GM18870 (cell line): ENCODE measurements around the gene FAM53B.

Source experiments
- ATAC-seq: cut with Tn5 transposase; IDR thresholded peaks from one replicate; pipeline ENCODE4 v1.9.1; 2021; ENCODE audit warnings: moderate library complexity; ENCODE audit not compliant: unreplicated experiment

FAM53B gene

DNA sequence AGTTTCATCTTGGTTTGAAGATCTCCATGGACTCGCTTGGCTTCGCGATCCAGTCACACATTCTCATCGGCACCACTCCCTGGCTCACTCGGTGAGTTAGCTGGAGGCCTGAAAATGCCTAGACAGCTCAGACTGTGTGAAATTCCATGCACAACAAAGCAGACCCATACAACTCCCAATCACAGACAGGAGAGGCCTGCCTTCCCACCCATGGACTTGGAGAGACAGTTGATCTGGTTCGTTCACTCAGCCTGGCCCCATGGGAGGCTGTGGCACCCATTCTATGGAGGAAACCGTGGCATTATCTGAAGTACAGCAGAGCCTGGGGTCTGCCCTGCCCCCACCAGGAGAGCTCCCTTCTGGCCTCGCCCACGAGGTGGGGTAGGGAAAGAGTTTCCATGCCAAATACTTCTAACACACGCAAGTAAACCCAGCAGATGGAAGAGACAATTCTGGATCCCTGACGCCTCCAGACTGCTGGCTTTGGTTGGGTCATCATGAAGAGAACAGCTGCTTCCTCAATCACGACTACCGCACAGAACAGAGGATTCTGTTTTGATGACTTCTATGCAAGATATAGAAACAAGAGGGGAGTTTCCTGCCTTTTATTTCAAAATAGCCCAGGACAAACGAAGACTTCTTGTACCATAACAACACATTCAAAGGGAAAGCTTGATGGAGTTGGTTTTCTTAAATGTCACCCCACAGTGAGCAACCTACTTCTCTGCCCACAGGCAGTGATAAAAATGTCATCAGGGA, 15.9 kb downstream of the FAM53B start:
- no peak for ATAC-seq

DNA sequence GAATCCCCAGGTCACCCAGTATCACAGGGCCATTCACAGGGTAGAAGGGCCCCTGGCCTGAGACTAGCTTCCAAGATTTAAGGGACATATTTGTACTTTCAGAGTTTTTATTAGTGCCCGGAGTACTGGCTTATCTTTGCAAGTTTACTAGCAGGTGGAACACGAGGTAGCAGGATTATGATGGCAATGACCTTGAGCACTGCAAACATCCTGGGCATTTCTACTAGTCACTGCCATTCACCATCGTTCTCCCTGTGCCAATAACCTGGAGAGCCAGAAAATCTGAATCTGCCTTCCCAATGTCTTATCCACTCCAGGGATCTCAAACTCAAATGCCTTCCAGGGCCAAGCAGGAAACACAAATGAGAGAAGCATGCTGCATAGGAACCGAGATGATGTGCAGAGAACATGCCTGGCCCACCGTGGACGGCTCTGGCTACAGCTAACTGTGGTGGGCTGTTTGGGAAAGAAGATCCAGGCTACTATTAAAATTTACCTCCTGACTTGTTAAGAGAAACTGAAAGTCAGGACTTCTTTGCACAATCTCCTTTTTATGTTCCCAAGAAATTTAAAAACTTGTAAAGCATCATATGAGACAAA, 16.7 kb downstream of the FAM53B start:
- ATAC-seq = no peak

DNA sequence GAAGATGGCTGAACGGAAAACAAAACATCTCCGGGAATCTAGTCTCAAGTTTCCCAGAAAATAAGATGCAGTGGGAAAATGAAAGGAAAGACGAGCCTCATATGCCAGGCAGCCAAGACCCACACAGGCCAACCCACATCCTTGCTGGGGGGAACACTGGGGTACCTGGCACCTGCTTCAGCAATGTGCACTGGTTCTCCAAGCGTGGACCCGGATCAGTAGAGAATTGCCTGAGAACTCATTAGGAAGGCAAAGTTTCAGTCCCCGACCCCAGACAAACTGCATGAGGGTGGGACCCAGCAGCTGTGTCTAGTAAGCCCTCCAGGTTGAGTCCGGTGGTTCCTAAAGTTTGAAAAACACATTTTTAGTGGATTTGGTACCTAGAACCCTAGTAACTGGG, 18.4 kb downstream of the FAM53B start:
- no peak for ATAC-seq

DNA sequence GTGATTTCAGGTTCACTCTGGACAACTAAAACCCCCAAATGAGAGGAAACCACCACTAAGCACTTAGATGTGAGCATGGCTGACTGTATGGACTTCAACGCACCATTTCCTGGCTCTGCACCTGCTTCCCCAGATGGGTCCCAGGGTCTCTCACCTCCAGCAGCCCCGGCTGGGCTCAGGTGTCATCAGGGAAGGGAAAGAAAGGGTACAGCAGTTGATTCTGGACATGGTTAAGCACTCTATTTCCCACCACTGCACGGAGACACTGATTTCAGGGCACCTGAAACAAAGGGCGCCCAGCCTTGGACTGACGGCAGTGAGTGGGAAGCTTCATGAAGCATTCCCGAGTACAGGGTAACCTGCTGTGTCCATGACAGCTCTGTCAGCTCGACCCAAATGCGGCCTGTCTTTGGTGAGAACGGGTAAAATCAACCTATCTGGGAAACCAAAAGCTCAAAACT, 19.0 kb downstream of the FAM53B start:
- no peak for ATAC-seq

DNA sequence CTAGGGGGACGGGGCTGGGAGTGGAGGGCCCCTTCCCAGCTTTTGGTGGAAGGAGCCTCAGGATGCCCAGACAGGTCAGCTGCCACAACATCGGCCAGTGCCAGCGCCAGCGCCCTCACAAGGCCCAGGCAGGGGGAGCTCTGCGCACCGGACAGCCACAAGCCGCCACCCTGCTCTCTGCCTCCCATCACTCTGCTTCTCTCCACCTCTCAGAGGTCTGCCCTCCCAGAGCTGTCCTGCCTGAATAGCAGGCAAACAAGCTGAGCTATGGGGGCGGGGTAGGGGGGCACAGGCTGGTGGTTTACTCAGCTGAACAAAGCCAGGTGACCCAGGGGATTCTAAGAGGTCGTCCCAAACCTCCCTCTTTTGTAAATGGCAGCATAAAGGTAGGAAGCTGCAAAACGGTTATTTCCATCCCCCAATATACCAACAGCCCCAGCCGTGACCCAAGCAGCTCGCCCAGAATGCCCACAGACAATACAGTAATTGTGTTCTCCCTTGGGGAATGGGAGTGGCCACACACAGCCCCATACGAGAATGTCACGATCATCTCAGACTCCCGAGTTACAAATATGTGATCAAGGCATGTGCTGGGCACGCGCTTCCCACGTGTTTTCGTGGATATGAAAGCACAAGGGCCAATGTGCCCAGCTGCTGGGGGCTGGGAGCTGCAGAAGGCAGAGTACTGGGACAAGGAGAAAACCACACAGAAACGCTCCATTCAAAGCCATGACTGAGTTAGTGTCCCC, 19.7 kb downstream of the FAM53B start:
- ATAC-seq = no peak

DNA sequence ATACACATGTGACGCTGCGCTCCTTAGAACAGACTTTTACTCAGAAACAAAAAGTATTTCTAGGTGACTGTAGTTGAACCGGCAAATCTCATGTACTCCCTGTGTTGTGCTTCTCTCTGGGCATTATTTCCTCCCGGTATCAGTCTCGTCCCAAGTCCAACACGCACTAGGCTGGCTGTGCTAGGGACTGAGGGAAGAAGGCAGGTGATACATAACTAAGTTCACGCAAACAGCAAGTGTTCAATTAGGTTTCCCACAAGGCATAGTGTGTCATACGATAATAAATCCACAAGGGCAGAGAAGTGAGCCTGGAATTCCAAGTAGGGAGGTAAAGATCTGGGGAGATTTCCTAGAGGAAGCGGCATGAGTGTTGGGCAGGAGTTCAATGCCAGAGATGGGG, 20.4 kb downstream of the FAM53B start:
- no peak for ATAC-seq

DNA sequence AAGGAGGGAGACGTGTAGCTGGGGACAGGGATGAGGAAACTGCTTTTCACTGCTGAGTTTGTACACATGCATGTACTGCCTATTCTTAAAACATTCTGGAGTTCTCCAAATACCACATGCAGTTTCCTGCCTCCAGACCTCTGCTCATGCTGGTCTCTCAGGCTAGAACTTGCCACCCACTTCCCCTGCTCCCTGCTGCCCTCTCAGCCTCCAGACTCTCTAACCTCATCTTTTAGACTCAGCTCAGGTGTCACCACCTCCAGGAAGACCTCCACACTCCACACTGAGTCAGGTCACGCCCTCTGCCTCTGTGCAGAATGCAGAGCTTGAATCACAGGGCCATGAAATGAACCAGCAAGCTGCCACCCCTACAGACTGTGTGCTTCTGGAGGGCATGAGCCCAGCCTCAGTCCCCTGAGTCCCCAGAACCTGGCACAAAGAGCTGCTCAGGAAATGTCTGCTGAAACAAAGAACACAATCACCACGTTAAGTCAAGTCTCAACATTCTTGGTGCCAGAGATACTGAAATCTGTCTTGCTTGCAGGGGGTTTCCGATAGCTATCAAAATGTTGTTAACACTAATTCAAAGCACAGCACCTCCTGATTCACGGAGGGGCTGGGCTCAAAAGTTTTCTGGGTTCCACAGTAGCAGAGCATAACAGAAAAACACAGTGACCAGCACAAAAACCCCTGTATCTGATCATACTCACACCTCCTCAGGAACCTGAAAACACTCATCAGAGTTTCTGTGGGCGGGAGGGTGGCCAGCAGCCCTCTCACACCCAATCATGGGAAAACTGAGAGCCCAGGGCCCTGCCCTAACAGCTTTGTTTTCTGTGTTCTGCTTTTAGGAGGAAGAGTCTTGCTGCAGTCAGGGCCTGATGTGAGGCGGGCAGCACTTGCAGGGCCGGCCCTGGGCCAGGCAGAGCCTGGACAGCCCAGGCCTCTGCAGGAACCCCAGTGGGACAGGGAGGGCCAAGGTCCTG, 21.1 kb downstream of the FAM53B start:
- ATAC-seq = peak; percentile 70

DNA sequence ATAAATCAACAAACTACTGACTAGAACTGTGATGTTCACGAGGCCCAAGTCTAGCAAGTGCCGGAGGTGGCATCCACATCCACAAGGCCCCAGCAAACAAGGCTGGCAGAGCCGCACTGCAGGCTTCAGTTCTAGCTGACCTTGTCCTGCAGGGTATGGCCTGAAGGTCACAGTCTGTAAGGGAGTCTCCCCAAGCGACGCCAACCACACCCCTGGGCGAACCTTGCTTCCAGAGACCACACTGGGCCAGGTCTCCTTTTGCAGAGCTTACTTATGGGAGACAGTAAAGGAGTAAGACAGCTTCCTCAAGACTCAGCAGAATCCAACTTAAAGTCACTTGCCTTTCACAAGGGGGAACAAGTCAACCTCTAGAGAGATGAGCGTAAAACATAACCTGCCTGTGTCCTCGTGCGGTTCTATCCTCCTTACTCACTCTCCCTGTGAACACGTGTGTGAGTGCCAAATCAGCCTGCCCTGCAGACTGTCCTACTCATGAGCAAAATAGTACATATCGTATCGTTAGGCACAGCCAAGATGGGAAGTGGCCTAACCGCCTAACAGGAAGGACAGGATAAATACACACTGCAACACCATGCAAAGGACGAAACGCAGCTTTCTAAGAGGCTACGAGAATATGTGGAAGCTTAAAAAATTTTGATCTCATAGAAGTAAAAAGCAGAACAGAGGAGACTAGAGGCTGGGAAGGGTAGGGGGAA, 22.7 kb downstream of the FAM53B start:
- ATAC-seq = no peak

DNA sequence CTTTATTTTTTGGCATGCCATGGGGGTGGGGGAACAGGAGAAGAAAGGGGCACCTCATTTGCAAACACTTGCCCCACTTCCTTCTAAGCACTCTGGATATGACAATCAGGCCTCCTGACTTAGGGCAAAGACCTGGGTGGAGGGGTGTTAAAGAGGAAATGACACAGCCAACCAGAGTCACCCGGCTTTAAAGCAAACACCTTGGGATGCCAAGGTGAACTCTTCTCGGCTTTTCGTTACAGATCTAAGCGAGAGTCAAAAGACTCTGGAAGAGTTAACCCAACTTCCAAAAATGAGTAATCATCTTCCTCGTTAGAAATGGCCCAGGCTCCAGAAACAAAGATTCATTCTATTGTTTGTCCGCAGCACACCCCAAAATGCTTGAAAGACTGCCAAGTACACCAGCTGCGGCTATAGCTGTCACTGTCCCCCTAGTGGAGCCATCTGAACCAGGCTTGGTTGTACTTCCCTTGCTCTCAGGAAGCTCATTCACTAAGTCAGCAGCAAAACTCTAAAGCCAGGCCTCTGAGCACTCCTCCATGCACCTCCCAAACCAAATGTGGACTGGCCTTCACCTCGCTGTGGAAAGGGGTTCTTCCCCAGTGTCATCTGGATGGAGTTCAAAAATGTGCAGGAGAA, 24.8 kb downstream of the FAM53B start:
- peak; percentile 42 for ATAC-seq

DNA sequence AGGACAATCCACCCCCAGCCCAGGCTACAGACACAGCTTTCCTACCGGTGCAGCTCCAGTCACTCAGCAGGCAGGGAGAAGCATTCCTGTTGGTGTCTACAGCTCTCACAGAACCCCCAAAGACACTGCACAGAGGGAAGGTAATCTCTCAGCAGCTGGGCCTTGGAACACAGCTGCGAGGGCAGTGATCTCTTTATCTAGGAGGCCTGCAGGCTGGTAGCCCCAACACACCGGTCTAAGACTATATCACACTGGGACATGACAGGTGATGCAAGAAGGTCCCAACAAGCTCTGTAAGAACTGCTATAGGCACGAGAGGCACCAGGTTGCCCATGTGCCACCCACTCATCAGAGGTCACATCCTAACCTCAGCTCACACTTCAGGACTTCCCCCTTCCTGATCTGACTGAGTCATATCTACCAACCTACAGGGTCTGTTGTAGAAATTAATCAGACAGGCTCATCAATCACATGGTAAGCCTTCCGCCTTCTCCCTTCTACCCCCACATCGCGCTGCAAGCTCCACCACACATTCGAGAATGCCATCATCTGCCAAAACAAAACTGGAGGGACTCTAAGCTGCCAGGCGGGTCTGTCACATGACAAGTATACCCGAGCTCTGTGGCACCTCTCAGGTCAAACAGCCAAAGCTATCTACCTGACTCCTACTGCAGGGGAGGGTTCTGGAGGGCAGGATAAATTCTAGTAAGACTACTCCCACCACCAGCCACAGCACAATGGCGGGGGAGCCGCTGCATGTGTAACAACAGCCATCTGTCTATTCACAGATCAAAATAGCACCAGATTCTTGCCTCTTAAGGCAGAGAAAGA, 26.1 kb downstream of the FAM53B start:
- ATAC-seq = peak; percentile 72

DNA sequence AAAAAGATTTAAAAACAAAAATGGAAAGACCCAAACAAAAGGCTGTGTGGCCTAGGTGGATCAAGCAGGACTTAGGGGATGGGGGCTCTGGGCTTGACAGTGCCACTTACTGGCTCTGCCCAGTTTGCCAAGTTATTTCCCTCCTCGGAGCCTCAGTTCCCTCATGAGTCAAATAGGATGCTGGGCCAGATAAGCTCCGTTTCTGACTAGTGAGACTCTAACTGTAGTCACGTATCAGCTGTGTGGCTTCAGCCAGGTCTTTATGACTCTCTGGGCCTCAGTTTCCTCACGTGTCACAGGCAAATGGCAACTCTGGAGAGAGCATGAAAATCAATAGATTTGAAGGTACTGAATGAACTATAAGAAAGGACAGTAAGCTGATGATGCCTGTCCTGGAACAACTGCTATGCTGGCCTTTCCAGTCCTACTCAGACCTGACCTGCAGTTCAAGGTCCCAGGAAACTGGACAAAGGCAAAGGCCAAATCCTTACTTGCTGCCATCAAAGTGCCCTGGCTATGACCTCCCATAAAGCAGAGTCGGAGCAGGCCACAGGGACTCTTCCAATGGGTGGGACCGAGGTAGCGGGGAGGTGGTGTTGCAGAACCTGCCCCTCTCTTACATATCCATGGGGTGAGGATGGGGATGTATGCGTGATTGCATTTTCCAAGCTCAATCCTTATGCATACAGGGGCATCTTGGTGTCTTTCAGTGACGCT, 27.0 kb downstream of the FAM53B start:
- ATAC-seq = no peak

DNA sequence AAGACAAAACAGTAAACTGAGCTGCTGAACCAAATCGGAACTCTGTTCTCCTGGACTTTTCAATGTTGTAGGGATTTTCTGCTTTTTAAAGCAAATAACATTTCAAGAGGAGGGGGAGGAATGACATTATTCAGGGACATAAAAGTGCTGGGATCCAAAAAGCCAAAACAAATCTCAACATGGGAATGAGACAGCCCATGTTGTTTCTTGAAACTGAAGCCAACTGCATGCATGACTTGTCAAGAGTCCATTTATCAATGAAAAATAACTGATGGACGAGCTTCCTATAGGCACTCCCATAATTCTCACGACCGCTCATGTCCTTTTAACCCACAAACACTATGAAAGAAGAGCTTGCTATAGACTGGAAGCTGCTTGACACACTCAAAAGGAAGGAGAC, 27.8 kb downstream of the FAM53B start:
- no peak for ATAC-seq

DNA sequence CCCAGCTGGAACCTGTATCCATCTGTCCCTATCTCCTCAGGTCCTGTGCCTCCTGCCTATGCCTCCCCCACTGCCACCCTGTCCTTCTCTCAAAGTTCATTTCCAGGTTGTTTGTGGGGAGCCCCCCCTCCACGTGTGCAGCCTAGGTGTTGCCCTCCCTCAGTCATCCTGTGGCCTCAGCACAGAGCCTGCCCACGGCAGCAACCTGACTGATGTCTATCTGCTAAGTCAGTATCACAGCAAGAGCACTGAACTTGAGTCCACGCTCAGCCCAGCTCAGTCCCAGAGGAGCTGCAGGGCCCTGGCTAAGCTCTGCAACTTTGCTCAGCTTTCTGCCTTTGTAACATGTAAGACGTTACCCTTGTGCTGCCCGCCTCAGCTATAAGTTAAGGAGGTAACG, 28.7 kb downstream of the FAM53B start:
- ATAC-seq = no peak

DNA sequence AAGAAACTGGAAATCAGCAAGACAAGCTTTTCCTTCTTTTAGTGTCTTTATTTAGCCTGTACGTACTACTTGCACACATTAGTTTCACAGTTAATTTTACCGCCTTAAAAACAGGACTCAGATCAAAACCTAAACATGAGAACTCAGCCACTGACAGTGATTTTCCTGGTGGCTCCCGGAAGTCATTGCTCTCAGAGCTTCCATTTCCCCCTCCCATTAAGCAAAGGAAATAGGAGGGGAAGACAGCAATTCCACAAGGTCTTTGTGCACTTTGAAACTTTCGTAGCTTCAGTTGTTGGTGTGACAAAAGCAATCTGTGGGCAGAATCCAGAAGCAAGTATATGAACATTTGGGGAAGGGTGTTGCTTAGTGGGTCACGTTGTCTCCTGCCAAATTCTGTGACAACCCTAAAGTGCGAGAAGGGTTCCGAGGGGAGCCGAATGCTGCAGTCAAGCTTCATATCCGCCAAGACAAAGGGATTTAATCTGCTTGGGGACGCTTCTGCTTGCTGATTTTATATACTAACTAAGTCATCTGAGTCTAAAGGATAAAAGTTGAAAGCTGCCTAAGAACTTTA, 30.4 kb downstream of the FAM53B start:
- ATAC-seq = no peak

DNA sequence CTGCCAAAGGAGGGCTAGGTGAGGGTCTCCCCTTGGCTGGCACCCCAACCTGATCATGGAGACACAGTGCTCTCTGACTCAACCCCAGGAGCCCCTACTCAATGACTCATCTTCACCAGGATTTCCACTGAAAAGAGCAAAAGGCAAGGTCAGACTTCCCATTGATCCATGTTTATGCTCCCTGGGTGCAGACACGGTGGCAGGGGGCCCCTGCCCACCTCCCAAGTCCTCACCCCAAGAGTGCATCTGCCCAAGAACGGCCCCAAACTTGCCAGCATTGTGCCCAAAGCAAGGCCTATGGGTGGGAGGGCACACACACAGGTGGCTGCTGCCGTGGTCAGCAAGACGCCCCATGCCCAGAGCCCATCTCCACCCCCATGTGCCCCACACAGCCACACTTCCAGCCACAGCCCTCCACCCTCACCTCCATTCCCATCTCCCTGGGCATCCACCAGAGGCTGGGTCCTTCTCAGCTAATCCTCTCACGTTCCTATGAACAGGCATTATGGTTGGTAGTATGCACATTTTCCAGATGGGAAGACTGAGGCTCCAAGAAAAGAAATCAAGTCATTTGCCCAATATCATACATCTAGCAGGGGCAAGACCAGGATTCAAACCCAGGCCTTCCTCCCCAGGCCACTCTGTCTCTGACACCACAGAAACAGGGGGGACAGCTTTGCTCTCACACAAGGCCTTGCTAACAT, 31.3 kb downstream of the FAM53B start:
- ATAC-seq = no peak

DNA sequence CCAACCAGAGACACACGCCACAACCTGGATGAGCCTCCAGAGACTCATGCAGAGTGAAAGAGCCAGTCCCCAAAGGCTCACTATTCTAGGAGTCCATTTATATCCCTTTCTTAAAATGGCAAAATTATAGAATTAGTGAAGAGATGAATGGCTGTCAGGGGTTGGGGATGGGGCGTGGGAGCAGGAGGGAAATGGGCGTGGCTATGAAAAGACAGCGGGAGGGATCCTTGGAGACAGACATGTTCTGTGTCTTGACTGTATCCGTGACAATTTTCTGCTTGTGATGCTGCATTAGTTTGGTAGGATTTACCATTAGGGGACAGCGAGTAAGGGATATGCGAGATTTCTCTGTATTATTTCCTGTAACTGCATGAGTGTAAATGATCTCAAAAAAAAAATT, 33.0 kb downstream of the FAM53B start:
- ATAC-seq = no peak

DNA sequence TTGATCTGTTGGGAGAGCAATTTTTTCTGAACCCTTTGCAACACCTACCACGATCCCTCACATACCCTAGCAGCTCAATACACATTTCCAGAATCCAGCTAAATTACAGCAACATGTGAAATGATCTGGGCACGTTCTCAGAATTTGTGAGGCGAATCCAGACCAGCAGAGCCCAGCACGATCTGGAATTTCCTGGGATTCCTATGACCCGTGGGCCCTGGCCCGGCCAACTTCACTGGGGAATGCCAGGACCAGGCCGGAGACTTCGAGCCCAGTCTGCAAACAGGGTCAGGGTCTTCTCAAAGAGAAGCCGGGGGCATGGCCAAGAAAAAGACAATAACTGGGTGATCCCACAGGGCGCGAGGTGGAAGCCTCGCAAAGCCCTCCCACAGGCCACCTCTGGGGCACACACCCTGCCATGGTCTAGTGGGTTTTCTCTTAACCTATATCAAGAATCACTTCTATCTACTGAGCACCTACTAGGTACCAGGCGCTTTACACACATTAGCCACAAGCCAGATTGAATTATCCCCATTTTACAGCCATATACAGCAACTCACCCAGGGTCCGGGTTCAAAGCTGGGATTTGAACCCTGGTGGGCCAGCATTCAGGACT, 33.8 kb downstream of the FAM53B start:
- no peak for ATAC-seq
